ENCODE data around the gene LONP2.
"Not testable (repeated sequence)": the region's sequence is repeated elsewhere in the genome, so short reads cannot be mapped to it uniquely, and the experiment has no call there.

The LONP2 gene

DNA sequence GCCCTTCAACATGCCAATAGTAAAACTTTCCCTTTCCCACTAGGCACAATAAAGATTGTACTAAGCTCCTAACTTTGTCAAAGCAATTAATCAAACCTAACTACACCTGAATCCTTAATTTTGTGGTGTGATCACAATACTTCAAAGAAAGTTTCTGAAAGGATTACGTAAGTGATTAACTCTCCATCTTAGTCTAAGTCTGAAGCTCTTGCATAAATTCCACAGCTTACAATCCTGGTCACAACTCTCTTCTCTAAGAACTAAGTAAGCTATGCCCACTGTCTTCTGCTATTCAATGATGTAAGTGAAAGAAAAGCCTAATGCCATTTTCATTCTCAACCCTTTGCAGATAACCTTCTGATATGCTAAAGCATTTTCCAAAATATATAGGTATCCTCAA, 125.7 kb downstream of the LONP2 start:
- DNase-seq (ENCODE audit: low spot score) = no peak

DNA sequence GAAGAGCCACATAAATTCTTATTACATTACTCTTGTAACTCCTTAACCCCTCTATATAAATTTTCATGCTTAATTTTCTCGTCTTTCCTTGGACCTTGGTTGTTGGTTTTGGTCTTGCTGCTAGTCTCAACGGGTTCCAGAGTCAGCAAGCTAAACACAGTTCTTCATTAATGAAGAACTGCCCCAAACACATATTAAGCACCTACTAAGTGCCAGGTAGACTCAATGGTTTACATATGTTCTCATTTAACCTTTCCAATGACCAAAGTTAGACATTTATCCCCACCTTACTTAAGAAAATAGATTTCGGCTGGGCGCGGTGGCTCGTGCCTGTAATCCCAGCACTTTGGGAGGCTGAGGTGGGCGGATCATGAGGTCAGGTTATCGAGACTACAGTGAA, 126.1 kb downstream of the LONP2 start:
- no peak for DNase-seq (ENCODE audit: low spot score)

DNA sequence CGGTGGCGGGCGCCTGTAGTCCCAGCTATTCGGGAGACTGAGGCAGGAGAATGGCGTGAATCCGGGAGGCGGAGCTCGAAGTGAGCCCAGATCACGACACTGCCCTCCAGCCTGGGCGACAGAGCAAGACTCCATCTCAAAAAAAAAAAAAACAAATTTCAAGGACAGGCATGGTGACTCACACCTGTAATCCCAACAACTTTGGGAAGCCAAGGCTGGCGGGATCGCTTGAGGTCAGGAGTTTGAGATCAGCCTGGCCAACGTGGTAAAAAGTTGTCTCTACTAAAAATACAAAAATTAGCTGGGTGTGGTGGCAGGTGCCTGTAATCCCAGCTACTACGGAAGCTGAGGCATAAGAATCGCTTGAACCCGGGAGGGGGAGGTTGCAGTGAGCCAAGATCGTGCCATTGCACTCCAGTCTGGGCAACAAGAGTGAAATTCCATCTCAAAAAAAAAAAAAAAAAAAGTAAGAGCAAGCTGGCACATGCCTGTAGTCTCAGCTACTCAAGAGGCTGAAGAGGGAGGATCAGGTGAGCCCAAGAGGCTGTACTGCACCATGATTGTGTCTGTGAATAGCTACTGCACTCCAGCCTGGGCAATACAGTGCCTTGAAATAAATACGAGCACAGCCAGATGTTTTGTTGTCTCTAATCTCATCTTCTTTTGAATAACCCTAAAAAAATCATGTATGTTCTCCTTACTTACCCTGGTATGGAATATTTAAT, 126.7 kb downstream of the LONP2 start:
- DNase-seq (ENCODE audit: low spot score) = not testable (repeated sequence)

DNA sequence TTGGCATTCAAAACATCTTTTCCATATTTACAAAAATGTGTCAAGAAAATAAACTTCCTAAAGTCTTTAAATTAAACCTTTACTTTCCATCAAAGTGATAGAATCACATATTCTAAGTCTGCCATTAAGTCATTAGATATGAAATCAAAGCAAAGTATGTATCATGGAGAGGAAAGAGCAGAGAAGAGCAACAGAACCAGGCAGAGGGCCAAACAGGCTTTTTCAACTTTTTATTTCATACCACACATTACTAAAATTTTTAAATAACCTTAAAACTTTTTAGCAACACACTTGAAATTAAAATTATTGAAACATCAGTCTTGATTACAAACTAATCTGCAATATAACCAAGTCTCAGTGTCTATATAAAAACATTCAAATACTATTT, 127.3 kb downstream of the LONP2 start:
- DNase-seq (ENCODE audit: low spot score) = no peak

DNA sequence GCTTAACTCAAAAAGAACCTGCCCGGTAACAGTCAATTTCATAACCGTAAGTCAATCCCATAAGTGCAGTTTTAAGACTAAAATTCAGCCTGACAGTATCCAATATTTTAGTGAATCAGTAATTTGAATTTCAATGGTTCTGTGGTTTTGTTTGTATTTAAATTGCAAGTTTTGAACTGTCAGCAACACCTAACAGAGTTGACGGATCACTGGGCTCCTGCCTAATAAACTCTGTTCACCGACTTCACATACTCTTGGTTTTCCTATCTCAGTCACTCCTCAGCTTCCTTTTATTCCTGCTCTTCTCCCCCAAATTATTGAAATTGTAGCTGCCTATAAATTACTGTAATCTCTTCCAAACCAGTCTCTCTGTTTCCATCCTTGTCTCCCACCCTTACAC, 128.6 kb downstream of the LONP2 start:
- no peak for DNase-seq (ENCODE audit: low spot score)

DNA sequence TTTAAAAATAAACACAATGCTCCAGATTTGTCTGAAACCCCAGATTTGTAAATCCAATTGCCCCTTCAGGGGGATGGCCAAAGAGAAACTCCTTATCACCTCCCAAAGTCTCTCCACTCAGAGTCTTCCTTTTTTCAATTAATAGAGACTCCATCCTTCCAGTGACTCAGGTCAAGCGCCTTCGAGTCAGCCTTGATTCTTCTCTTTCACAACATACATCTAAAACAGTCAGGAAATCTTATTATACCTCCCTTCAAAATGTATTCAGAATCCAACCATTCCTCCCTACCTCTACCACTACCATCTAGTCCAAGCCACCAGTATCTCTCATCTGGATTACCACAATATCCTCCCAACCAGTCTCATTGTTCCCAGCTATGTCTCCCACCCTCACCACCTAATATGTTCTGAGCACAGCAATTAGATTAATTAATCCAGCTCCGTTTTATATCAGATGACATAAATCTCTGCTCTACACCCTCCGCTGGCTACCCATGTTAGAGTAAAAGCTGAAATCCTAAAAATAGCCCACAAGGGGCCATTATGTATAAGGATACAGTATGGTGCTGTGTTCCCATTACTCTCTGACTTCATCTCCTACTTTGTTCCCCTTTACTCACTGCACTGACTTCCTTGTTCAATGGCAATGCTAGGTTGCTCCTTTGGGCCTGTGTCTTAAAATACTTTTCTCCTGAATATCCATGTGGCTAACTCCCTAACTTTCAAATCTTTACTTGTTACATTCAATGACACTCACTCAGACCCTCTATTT, 129.3 kb downstream of the LONP2 start:
- DNase-seq (ENCODE audit: low spot score) = no peak

DNA sequence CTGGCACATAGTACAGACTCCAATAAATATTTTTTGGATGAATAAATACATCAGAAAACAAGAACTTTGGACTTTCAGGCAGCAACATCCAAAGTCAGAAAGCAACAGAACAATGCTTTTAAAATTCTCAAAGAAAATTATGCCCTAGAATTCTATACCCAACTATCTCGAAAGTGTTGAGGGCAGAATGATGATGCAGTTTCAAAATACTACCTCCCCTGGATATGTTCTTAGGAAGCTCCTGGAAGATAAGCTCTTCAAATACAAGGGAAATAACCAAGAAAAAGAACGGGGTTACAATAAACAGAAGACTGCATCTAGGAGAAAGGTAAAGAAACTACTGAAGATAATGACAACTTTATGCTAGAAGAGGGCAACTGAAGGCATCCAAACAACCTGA, 130.2 kb downstream of the LONP2 start:
- DNase-seq (ENCODE audit: low spot score) = no peak

DNA sequence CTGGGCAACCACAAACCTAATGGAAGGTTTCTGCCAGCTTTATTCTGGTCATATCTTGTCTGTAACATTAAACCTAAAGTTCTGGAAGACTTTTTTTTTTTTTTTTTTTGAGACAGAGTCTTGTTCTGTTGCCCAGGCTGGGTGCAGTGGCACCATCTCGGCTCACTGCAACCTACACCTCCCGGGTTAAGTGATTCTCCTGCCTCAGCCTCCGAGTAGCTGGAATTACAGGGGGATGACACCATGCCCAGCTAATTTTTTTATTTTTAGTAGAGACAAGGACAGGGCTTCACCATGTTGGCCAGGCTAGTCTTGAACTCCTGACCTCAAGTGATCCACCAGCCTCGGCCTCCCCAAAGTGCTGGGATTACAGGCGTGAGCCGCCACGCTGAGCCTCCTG, 133.2 kb downstream of the LONP2 start:
- DNase-seq (ENCODE audit: low spot score) = not testable (repeated sequence)

DNA sequence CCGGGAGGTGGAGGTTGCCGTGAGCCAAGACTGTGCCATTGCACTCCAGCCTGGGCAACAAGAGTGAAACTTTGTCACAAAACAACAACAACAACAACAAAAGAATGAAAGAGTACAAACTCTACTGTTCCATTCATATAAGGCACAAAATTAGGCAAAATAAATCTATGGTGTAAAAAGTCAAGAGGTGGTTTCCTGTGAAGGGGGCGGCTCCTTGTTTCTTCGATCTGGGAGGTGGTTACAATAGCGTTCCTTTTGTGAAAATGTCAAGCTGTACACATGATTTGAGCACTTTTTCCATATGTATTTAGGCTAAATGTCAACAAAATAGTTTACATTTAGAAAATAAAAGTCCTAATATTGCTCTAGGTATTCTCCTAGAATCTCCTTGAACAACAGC, 134.2 kb downstream of the LONP2 start:
- DNase-seq (ENCODE audit: low spot score) = no peak

DNA sequence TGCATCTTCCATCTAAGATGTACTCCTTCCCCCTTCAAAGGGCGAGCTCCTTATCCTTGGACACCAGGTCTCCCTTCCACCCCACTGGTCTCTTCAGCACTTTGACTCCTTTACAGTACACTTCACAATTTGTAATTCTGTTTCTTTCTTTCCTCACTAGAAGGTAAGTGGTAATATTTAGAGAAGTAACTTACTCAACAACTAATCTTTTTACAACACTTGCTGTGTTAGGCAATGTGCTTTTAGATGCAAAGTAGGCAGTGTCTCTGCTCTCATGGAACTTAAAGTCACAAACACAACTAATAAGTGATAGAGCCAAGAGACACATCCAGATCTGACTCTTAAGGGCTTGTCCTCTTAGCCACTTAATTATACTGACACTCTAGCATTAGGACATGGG, 134.7 kb downstream of the LONP2 start:
- DNase-seq (ENCODE audit: low spot score) = no peak

DNA sequence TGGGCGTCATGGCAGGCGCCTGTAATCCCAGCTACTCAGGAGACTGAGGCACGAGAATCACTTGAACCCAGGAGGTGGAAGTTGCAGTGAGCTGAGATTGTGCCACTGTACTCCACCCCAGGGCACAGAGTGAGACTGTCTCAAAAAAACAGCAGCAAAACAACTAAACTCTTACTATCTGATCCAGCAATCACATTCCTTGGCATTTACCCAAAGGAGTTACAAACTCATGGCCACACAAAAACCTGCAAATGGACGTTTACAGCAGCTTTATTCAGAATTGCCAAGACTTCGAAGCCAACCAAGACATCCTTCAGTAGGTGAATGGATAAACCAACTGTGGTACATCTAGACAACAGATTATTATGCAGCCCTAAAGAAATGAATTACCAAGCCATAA, 137.1 kb downstream of the LONP2 start:
- no peak for DNase-seq (ENCODE audit: low spot score)

DNA sequence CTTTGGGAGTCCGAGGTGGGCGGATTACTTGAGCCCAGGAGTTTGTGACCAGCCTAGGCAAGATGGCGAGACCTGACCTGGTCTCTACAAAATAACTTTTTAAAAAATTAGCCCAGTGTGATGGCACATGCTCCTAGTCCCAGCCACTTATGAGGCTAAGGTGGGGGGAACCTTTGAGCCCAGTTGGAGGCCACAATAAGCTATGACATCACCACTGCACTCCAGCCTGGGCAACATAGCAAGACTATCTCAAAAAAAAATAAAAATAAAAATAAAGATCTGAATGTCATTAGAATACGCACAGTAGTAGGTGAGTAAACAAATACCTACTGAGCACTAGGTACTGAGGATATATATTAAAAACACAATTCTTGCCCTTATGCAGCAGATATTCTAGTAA, 138.0 kb downstream of the LONP2 start:
- no peak for DNase-seq (ENCODE audit: low spot score)

DNA sequence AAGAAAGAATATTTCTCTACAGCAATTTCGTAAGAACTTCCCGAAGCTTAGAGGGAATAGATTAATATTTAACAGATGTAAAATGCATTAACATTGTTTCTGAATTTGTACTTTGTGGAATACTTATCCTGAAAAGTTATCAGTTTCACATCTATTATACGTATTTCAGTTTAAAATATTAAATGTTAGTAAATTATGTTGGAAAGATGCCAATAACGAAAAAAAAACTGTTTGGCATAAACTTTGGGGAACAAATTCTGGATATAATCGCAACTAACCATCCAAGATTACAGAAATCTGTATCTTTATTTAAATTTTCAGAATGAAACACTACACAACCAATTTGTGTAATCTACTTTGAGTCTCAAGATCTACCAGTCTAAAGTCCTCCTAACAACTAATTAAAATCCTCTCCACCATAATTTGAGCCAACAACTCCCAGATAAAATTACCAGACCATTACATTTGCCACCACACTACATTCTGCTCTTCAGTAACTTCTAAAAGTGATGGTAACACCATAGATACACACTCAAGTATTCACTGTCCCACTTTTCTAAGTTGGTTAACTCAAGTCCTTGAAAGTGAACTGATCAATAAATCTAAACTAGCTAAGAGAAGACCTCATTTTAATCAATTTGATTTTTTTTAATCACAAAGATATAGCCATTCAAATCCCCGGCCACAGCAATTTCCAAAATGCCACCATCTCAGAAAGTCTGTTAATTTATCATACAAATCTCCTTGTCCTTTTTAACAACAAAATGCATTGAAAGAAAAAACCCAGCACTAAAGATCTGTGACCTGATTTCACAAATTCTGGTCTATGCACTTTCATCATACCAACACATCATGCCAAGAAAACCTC, 139.1 kb downstream of the LONP2 start:
- no peak for DNase-seq (ENCODE audit: low spot score)

DNA sequence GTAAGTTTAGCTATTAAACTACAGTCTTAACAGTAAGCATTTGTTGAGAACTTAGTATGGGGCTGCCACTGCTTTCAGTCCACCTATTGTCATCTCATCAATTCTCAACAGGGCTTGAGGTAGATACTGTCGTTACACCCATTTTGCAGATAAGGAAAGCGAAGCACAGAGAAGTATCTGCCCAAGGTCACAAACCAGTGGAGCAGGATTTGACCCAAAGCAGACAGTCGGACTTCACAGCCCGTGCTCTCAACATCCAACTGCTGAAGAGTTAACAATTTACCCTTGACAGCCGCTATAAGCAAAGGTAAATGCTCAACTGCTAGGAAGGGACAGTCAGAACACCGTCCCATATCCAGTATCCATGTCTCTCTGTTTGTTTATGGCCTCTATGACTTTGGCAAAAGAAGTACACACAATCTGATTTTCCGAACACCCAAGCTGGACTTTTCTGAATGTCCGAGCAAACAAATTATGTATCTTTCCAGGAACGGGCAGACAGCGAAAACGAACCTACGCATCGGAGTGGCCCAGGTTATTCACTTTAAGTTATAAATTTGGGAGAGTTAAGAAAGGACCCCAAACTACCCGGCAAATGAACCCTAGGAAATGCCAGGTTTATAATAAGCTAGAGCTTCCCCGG, 139.9 kb downstream of the LONP2 start:
- no peak for DNase-seq (ENCODE audit: low spot score)

DNA sequence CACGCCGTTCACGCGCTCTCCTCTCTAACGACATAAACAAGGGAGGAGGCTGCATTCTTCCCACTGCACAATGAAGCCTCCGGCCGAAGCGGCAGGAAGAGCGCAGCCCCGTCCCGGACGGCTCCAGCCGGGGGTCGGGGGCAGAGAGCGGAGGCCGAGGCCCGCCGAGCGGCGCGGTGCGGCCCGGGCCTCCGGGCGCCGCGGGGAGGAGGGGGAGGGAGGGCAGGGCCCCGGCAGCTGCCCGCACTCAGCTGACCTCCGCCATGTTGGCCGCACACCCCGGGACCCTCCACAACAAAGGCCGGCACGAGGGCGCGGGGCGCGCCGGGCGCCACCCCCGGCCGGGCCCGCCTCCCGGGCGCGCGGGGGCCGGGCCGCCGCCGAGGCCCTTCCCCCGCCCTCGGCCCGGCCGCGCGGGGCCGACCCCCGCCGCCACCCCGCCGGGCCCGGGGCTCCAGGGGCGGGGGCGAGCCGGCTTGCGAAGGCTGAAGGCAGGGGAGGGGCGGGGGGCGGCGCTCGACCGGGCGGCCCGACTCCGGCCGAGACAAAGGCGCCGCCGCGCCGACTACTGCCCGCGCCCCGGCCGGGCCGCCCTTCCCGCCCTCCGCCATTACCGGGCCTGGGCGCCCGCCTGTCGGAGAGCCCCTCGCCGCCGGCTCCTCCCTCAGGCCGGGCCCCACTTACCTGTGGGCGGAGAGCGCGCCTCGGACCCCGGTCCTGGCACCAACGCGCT, 140.6 kb downstream of the LONP2 start:
- peak; percentile 47 for DNase-seq (ENCODE audit: low spot score)

DNA sequence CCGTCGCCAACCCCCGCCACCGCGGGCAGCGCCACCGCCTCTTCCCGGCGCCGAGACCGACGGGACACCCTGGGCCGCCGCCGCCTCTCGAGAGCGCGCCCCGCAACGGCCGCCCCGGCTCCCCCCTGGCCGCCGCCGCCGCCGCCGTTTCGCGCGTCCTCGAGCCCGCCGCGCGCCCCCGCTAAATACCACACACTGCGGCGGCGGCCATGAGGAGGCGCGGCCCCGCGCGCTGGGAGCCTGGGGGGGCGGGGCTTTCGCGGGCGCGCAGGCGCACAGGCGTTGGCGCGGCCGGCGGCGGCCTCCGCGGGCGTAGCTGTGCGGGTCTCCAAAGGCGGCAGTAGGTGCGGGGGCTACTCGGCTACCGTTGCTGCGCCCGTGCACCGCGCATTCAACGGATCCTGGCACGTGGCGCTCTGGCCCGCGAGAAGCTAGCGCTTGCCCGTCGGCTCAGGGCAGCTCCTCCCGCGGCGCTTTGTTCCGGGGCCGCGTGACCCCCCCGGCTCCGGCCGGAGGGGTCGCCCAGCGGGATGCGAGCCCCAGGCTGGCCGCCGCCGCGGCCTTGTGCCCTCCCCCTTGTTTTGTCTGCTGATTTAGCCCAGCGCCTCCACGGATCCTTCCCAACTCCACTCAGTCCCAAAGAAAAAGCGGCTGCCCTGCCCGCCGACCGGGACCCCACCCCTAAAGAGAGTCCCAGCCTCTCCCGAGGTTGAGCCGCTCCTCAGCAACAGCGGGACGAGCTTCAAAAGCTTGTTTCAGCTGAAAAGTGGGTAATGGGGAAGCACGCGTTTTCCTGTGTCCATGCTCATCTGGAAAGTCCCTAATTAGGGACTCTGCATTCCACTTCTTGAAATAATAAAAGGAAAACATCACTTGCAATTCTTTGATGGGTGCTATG, 141.4 kb downstream of the LONP2 start, which contains the start of gene SIAH1:
Gene SIAH1, minus strand, starts transcription at position 161 of the 898 bp plus-strand sequence. CDS start 22,985 bp downstream, outside the sequence.
- peak; percentile 73 for DNase-seq (ENCODE audit: low spot score)

DNA sequence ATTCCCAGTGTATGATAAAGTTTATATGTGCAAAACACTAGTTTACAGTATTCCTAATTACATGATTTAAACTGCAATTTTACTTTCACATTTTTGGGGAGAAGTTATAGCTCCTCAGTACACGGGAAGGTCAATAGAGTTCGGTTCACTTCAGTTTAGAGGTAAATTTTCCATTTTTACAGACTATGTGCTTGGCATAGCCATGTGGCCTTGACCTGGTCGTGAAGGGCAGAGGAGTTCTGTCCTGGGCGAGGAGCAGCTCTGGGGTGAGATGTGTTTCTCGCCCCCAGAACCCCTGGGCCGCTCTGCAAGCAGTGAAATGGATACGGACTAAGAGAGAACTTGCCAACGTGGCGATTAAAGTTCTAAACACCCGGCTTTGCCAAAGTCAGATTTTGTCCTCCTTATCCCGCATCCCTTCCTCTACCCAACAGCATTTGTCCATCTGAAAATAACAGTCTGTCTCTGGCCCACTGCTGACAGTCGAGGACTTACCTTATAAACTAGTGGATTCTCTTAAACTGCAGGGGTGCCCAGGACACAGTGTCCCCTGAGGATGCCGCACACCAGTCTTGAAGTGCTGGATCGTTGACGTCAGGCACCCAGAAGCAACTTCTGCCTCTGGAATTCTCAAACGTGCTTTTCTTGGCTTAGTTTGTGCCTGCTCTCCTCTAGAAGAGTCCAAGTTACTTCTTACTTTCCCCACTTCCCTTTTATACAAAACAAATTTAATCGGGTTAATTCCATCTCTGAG, 142.6 kb downstream of the LONP2 start:
- DNase-seq (ENCODE audit: low spot score) = no peak

DNA sequence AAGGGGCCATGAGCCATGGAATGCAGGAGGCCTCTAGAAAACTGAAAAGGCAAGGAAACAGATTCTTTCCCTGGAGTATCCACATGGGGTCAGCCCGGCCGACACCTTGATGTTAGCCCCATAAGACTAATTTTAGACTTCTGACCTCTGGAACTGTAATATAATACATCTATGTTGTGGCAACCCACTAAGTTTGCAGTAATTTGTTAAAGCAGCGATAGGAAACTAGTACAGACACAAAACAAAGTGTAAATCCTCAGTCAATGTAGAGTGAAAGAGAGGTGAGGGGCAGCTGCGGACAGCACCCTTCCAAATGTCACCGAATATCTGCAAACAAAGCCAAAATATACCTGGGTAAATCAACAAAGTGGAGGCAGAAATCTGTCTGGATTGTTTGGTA, 148.3 kb downstream of the LONP2 start:
- DNase-seq (ENCODE audit: low spot score) = no peak

DNA sequence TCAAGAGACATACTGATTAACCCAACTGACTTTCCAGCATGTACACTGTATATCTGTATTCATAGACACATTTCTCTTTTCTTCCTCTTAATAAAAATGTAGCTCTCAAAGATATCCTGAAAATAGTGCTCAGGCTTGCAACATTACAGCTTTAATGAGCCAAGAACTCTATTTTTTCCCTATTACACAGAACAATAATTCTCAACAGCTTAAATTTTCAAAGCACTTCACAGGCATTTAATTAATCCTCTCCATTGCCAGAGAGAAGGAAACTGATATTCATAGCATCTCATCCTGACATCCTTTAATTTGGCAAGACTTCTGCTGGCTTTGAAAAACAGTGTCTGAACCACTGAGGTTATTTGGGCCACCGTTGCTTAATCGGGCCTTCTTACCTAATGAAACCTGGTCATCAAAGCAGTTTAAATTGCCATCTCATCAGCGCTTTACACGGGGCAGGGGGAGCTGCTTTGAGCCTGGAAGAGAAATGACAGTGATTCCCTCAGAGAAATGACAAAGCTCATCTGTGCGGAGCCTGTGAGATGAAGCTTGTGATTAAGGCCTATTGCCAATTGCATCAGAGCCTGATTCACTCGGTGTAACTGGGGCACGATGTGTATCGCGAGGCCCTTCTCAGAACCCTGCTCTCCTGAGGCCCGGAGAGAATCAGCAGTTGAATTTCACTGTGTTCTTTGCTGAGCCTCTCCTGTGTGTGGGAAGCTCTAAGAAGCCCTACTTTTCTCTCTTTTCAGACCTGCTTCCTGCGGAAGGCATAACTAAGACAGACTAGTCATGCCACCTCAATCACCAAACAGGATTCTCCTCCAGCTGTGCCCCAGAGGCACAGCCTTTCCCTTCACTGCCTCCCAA, 149.6 kb downstream of the LONP2 start:
- no peak for DNase-seq (ENCODE audit: low spot score)

Data from SW480 (cell line).